RWPE2 (cell line): ENCODE results near the gene YEATS4.

Source experiments
- ATAC-seq: fragments of 200-7000 bp; cut with Tn5 transposase; 3 replicates; pipeline ENCODE4 v1.9.1; 2021; ENCODE audit warnings: low read depth
- DNase-seq: peaks from one replicate; pipeline ENCODE4 v3.0.0-alpha.2; 2020; ENCODE audit warnings: low spot score
- H3K27ac ChIP-seq: fragments of 450-650 bp; 2 replicates; pipeline ENCODE4 v1.5.1; 2017; ENCODE audit warnings: mild to moderate bottlenecking; ENCODE audit not compliant: poor library complexity, severe bottlenecking
- H3K27me3 ChIP-seq: fragments of 250-450 bp; sonication (Bioruptor Pico); 2 replicates; pipeline ENCODE4 v1.5.1; 2021; ENCODE audit warnings: mild to moderate bottlenecking, moderate library complexity; ENCODE audit not compliant: insufficient read depth, poor library complexity, severe bottlenecking
- H3K36me3 ChIP-seq: fragments of 250-450 bp; sonication (Bioruptor Pico); 2 replicates; pipeline ENCODE4 v1.5.1; 2020; ENCODE audit warnings: low read depth, mild to moderate bottlenecking, moderate library complexity
- H3K4me1 ChIP-seq: fragments of 250-450 bp; sonication (Bioruptor Pico); 2 replicates; pipeline ENCODE4 v1.5.1; 2021; ENCODE audit warnings: mild to moderate bottlenecking, moderate library complexity; ENCODE audit not compliant: insufficient read depth, poor library complexity, severe bottlenecking
- H3K4me3 ChIP-seq: fragments of 250-450 bp; sonication (Bioruptor Pico); 2 replicates; pipeline ENCODE4 v1.5.1; 2021; ENCODE audit warnings: mild to moderate bottlenecking, moderate library complexity; ENCODE audit not compliant: severe bottlenecking
- H3K9me3 ChIP-seq: fragments of 250-450 bp; sonication (Bioruptor Pico); 2 replicates; pipeline ENCODE4 v1.5.1; 2021; ENCODE audit warnings: mild to moderate bottlenecking, moderate library complexity; ENCODE audit not compliant: severe bottlenecking
- TF ChIP-seq, protein P1 (sequence below): fragments of 450-650 bp; IDR thresholded peaks from one replicate; pipeline ENCODE4 v1.5.1; 2017; ENCODE audit warnings: mild to moderate bottlenecking, moderate library complexity; ENCODE audit not compliant: poor library complexity, severe bottlenecking

YEATS4 gene

GRCh38 chr12:69342421-69342820 lies 17.1 kb upstream of the YEATS4 start:
- ATAC-seq (no peak), DNase-seq (no peak)
- no peak overlapping the region for H3K27ac ChIP-seq
- H3K4me3 ChIP-seq, result no peak overlapping the region
- no peaks in the 10 kb centered on the region for H3K9me3 ChIP-seq
- no peaks in the 10 kb centered on the region for H3K4me1 ChIP-seq
- H3K36me3 ChIP-seq, result no peaks in the 10 kb centered on the region
- TF ChIP-seq, protein P1, sequence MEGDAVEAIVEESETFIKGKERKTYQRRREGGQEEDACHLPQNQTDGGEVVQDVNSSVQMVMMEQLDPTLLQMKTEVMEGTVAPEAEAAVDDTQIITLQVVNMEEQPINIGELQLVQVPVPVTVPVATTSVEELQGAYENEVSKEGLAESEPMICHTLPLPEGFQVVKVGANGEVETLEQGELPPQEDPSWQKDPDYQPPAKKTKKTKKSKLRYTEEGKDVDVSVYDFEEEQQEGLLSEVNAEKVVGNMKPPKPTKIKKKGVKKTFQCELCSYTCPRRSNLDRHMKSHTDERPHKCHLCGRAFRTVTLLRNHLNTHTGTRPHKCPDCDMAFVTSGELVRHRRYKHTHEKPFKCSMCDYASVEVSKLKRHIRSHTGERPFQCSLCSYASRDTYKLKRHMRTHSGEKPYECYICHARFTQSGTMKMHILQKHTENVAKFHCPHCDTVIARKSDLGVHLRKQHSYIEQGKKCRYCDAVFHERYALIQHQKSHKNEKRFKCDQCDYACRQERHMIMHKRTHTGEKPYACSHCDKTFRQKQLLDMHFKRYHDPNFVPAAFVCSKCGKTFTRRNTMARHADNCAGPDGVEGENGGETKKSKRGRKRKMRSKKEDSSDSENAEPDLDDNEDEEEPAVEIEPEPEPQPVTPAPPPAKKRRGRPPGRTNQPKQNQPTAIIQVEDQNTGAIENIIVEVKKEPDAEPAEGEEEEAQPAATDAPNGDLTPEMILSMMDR, result no peak
- H3K27me3 ChIP-seq, result no peaks in the 10 kb centered on the region

GRCh38 chr12:69343357-69343756 lies 16.2 kb upstream of the YEATS4 start:
- TF ChIP-seq, protein P1, result no peak
- Histone ChIP-seq H3K4me1 (no peaks in the 10 kb centered on the region), H3K36me3 (no peaks in the 10 kb centered on the region), H3K4me3 (no peak overlapping the region), H3K27ac (no peak overlapping the region), H3K9me3 (no peaks in the 10 kb centered on the region), H3K27me3 (no peaks in the 10 kb centered on the region)
- ATAC-seq (no peak), DNase-seq (no peak)

- DNase-seq (no peak), ATAC-seq (no peak)
- TF ChIP-seq, protein P1, result no peak
- Histone ChIP-seq H3K9me3 (no peaks in the 10 kb centered on the region), H3K27me3 (no peaks in the 10 kb centered on the region), H3K4me3 (no peak overlapping the region), H3K4me1 (no peaks in the 10 kb centered on the region), H3K27ac (no peak overlapping the region), H3K36me3 (no peaks in the 10 kb centered on the region)
Observed at GRCh38 chr12:69343885-69344612, 15.5 kb upstream of the YEATS4 start.

DNA sequence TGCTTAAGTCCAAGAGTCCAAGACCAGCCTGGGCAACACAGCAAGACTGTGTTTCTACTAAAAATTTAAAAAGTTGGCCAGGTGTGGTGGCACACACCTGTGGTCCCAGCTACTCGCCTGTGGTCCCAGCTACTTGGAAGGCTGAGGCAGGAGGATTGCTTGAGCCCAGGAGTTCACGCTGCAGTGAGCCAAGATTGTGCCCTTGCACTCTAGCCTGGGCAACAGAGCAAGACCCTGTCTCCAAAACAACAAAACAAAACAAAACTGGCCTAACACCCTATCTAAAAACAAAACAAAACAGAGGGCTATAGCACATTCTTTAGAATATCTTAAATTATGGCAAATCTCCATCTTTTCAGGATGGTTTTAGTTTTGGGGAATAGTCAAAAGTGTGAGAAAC lies 14.5 kb upstream of the YEATS4 start:
- Histone ChIP-seq H3K4me3 (no peak overlapping the region), H3K9me3 (no peaks in the 10 kb centered on the region), H3K27me3 (no peaks in the 10 kb centered on the region), H3K4me1 (no peaks in the 10 kb centered on the region), H3K36me3 (no peaks in the 10 kb centered on the region), H3K27ac (no peak overlapping the region)
- TF ChIP-seq, protein P1, result no peak
- no peak for DNase-seq
- no peak for ATAC-seq

GRCh38 chr12:69345742-69346141 lies 13.8 kb upstream of the YEATS4 start:
- TF ChIP-seq, protein P1, result no peak
- no peak for ATAC-seq
- no peaks in the 10 kb centered on the region for H3K4me1 ChIP-seq
- no peaks in the 10 kb centered on the region for H3K27me3 ChIP-seq
- no peaks in the 10 kb centered on the region for H3K36me3 ChIP-seq
- no peak overlapping the region for H3K4me3 ChIP-seq
- no peaks in the 10 kb centered on the region for H3K9me3 ChIP-seq
- no peak for DNase-seq
- no peak overlapping the region for H3K27ac ChIP-seq
